Measurements from ENCODE around the gene TSPAN33. TPM values are rescaled to one million over a fixed set of nuclear protein-coding genes. Genes with fewer than 3 reads are reported as not detected.

TSPAN33 gene
- total and polyA plus RNA-seq, 10 of the 15 experiments (the other 5 are each of a cell fraction or from before 2014, with no cell fraction given), result 12.0 to 123 (median 86.3) TPM

DNA sequence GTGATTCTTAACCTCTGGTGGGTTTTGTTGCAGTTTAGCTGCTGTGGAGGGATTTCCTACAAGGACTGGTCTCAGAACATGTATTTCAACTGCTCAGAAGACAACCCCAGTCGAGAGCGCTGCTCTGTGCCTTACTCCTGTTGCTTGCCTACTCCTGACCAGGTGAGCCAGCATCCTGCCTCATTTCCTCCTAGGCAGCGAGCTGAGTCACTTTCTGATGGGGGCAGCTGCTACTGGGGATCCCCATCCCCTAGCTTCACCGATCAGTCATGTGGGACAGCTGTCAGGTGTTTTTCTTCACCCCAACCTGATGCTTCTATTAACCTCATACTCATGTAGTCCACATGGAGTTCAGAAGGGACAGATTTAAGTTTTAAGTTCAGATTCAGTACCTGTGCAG is 22.2 kb downstream of the TSPAN33 start (continued):
- TF ChIP-seq, protein P1, sequence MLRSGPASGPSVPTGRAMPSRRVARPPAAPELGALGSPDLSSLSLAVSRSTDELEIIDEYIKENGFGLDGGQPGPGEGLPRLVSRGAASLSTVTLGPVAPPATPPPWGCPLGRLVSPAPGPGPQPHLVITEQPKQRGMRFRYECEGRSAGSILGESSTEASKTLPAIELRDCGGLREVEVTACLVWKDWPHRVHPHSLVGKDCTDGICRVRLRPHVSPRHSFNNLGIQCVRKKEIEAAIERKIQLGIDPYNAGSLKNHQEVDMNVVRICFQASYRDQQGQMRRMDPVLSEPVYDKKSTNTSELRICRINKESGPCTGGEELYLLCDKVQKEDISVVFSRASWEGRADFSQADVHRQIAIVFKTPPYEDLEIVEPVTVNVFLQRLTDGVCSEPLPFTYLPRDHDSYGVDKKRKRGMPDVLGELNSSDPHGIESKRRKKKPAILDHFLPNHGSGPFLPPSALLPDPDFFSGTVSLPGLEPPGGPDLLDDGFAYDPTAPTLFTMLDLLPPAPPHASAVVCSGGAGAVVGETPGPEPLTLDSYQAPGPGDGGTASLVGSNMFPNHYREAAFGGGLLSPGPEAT (IDR thresholded peaks at IDR 0.05; ENCODE audit: low read depth), result peak; percentile 64; the same call in 1 of the 2 replicates
- TF ChIP-seq JUNB (IDR thresholded peaks at IDR 0.05), result peak; percentile 64
- TF ChIP-seq RUNX3 (IDR thresholded peaks at IDR 0.05; ENCODE audit: low read length), result peak; percentile 64
- TF ChIP-seq, protein P2, sequence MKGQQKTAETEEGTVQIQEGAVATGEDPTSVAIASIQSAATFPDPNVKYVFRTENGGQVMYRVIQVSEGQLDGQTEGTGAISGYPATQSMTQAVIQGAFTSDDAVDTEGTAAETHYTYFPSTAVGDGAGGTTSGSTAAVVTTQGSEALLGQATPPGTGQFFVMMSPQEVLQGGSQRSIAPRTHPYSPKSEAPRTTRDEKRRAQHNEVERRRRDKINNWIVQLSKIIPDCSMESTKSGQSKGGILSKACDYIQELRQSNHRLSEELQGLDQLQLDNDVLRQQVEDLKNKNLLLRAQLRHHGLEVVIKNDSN (IDR thresholded peaks at IDR 0.05; ENCODE audit: borderline replicate concordance, extremely low read length, insufficient read depth, low read depth, low read length), result peak; percentile 40
- TF ChIP-seq POLR2AphosphoS5 (IDR thresholded peaks at IDR 0.05; ENCODE audit: low read length), result peak; percentile 43; the same call in 1 of the 2 replicates
- TF ChIP-seq IKZF2 (IDR thresholded peaks at IDR 0.05), result peak; percentile 32 to 49; a peak in 1 of 4 replicates
- TF ChIP-seq SIX5 (IDR thresholded peaks at IDR 0.05; ENCODE audit: low read depth, low read length, severe bottlenecking), result no peak
- TF ChIP-seq EP300 (IDR thresholded peaks at IDR 0.05; ENCODE audit: borderline replicate concordance in 1 of 2, control insufficient read depth in 1 of 2, low read depth in 2 of 2, low read length in 2 of 2), result no peak
- peak in 1 of 2 experiments; percentile 29; a peak in 1 of 4 replicates for TF ChIP-seq BHLHE40 (IDR thresholded peaks at IDR 0.05; ENCODE audit: borderline replicate concordance in 1 of 2, low read depth in 2 of 2, low read length in 1 of 2)
- TF ChIP-seq RB1 (IDR thresholded peaks at IDR 0.05; ENCODE audit: borderline replicate concordance), result no peak
- peak; percentile 60; the same call in 1 of the 2 replicates for TF ChIP-seq CREM (IDR thresholded peaks at IDR 0.05; ENCODE audit: low read depth)
- TF ChIP-seq DPF2 (IDR thresholded peaks at IDR 0.05), result 0 out of 2 replicates have a peak, but pooled peaks have one; percentile 30
- TF ChIP-seq MAX (IDR thresholded peaks at IDR 0.05; ENCODE audit: low read depth, low read length), result no peak
- TF ChIP-seq PBX3 (IDR thresholded peaks at IDR 0.05; ENCODE audit: insufficient replicate concordance, low read depth, low read length), result no peak
- TF ChIP-seq BACH1 (IDR thresholded peaks at IDR 0.05; ENCODE audit: borderline replicate concordance), result 0 out of 2 replicates have a peak, but pooled peaks have one; percentile 68
- 0 out of 2 replicates have a peak, but pooled peaks have one; percentile 39 for TF ChIP-seq PML (IDR thresholded peaks at IDR 0.05; ENCODE audit: low read length)
- TF ChIP-seq BCL3 (IDR thresholded peaks at IDR 0.05; ENCODE audit: borderline replicate concordance, insufficient read depth, low read depth, low read length, poor library complexity, severe bottlenecking), result peak; percentile 44
- peak; percentile 64 for TF ChIP-seq POLR2A (IDR thresholded peaks at IDR 0.05; ENCODE audit: low read depth, low read length)
- TF ChIP-seq TCF12 (IDR thresholded peaks at IDR 0.05; ENCODE audit: low read depth, low read length), result peak; percentile 90

All from GM12878 (cell line).